ENCODE results near the gene PEX12.

DNA sequence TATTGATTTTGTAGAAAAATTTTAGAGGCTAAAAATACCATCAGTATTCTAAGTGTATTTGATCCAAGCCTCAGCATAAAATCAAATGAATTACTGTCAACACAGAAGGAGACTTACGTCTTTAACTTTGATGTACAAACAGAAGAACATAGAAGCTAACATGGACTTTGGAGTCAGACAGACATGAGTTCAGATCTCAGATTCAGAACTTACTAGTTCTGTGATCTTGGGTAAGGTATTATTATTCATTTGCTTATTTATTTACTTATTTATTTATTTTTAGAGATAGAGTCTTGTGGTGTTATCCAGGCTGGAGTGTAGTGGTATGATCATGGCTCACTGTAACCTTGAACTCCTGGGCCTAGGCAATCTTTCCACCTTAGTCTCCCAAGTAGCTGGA lies 36.9 kb downstream of the PEX12 start:
- TF ChIP-seq, protein P1, sequence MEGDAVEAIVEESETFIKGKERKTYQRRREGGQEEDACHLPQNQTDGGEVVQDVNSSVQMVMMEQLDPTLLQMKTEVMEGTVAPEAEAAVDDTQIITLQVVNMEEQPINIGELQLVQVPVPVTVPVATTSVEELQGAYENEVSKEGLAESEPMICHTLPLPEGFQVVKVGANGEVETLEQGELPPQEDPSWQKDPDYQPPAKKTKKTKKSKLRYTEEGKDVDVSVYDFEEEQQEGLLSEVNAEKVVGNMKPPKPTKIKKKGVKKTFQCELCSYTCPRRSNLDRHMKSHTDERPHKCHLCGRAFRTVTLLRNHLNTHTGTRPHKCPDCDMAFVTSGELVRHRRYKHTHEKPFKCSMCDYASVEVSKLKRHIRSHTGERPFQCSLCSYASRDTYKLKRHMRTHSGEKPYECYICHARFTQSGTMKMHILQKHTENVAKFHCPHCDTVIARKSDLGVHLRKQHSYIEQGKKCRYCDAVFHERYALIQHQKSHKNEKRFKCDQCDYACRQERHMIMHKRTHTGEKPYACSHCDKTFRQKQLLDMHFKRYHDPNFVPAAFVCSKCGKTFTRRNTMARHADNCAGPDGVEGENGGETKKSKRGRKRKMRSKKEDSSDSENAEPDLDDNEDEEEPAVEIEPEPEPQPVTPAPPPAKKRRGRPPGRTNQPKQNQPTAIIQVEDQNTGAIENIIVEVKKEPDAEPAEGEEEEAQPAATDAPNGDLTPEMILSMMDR (IDR thresholded peaks at IDR 0.05; ENCODE audit: insufficient read depth, low read depth, low read length): no peak
- TF ChIP-seq EZH2 (IDR thresholded peaks at IDR 0.05; ENCODE audit: insufficient read depth, low read length): no peak

All from astrocyte (in vitro differentiated cells and primary cell).